DOHH2 (cell line): ENCODE results near the gene KIF13A.
"Not testable (repeated sequence)": the region's sequence is repeated elsewhere in the genome, so short reads cannot be mapped to it uniquely, and the experiment has no call there.

Source experiments
- H3F3A ChIP-seq: fragments of 200-600 bp; sonication (generic), shearing (Covaris generic); 2 replicates; pipeline ENCODE4 v1.6.0; 2016; ENCODE audit warnings: antibody characterized with exemption, mild to moderate bottlenecking; ENCODE audit not compliant: control insufficient read depth, insufficient read depth
- H3K27ac ChIP-seq: fragments of 200-600 bp; sonication (generic); 2 replicates; pipeline ENCODE4 v1.5.1; 2014; ENCODE audit warnings: low read depth, mild to moderate bottlenecking, low read length, moderate library complexity
- H3K27me3 ChIP-seq: fragments of 200-600 bp; sonication (generic); 2 replicates; pipeline ENCODE4 v1.6.1; 2014; ENCODE audit warnings: mild to moderate bottlenecking, low read length, mixed read lengths; ENCODE audit not compliant: control insufficient read depth
- H3K36me3 ChIP-seq: fragments of 200-600 bp; sonication (generic); 2 replicates; pipeline ENCODE4 v1.6.1; 2014; ENCODE audit warnings: mild to moderate bottlenecking, low read length, moderate library complexity, mixed read lengths; ENCODE audit not compliant: control insufficient read depth
- H3K4me1 ChIP-seq: fragments of 200-600 bp; sonication (generic); 2 replicates; pipeline ENCODE4 v1.6.1; 2014; ENCODE audit warnings: mild to moderate bottlenecking, low read length, mixed read lengths; ENCODE audit not compliant: control insufficient read depth
- H3K4me2 ChIP-seq: fragments of 200-600 bp; sonication (generic); 2 replicates; pipeline ENCODE4 v1.6.0; 2014; ENCODE audit warnings: mild to moderate bottlenecking, low read length, moderate library complexity
- H3K4me3 ChIP-seq: fragments of 200-600 bp; sonication (generic); 2 replicates; pipeline ENCODE4 v1.5.1; 2014; ENCODE audit warnings: mild to moderate bottlenecking, low read length, mixed read lengths
- H3K79me2 ChIP-seq: fragments of 200-600 bp; sonication (generic); 2 replicates; pipeline ENCODE4 v1.6.1; 2014; ENCODE audit warnings: mild to moderate bottlenecking, low read length, mixed read lengths; ENCODE audit not compliant: control insufficient read depth
- H3K9me2 ChIP-seq: fragments of 200-600 bp; sonication (generic); replicated peaks from 2 replicates; pipeline ENCODE4 v1.6.1; 2014; ENCODE audit warnings: mild to moderate bottlenecking, low read length, mixed read lengths; ENCODE audit not compliant: control insufficient read depth
- H3K9me3 ChIP-seq: fragments of 200-600 bp; sonication (generic); 2 replicates; pipeline ENCODE4 v1.6.1; 2014; ENCODE audit warnings: antibody characterized with exemption, low read length, mixed read lengths; ENCODE audit not compliant: control insufficient read depth, insufficient read depth
- H4K20me1 ChIP-seq: fragments of 200-600 bp; sonication (generic); 2 replicates; pipeline ENCODE4 v1.6.0; 2014; ENCODE audit warnings: low read depth, mild to moderate bottlenecking, antibody characterized with exemption, low read length, moderate library complexity; ENCODE audit not compliant: control insufficient read depth, insufficient read depth
- CTCF ChIP-seq: fragments of 200-600 bp; sonication (generic); IDR thresholded peaks from one replicate; pipeline ENCODE4 v1.5.1; 2014; ENCODE audit warnings: antibody characterized with exemption, mild to moderate bottlenecking, low read depth, low read length; ENCODE audit not compliant: poor library complexity, severe bottlenecking
- EZH2phosphoT487 ChIP-seq: fragments of 200-600 bp; sonication (generic); IDR thresholded peaks from 2 replicates; pipeline ENCODE4 v1.6.1; 2017; ENCODE audit warnings: borderline replicate concordance, mild to moderate bottlenecking, antibody characterized with exemption, low read length, moderate library complexity, mixed read lengths

Gene KIF13A

GRCh38 chr6:17737704-17738252, 249.7 kb downstream of the KIF13A start:
- Histone ChIP-seq H3K27me3 (0 out of 2 replicates have a peak, but pooled peaks cover 2% of the 10 kb centered on the region), H3K9me3 (0 out of 2 replicates have a peak, but pooled peaks cover 3% of the 10 kb centered on the region)
- TF ChIP-seq EZH2phosphoT487 (no peak), CTCF (no peak)

GRCh38 chr6:17735311-17735710, 252.1 kb downstream of the KIF13A start:
- not testable (repeated sequence) for H3K36me3 ChIP-seq

More at GRCh38 chr6:17737704-17738252, 249.7 kb downstream of the KIF13A start:
- H3K4me3 ChIP-seq: no peak overlapping the region
- no peak overlapping the region for H3K27ac ChIP-seq
- H3K4me2 ChIP-seq: no peak overlapping the region
- no peaks in the 10 kb centered on the region for H3K36me3 ChIP-seq
- no peaks in the 10 kb centered on the region for H3K4me1 ChIP-seq
- no peaks in the 10 kb centered on the region for H3F3A ChIP-seq
- H3K79me2 ChIP-seq: no peaks in the 10 kb centered on the region
- no peaks in the 10 kb centered on the region for H3K9me2 ChIP-seq
- H4K20me1 ChIP-seq: no peaks in the 10 kb centered on the region

GRCh38 chr6:17730078-17730704, 257.2 kb downstream of the KIF13A start:
- Histone ChIP-seq H3K27me3 (no peaks in the 10 kb centered on the region), H3K36me3 (no peaks in the 10 kb centered on the region), H3K9me3 (0 out of 2 replicates have a peak, but pooled peaks cover 3% of the 10 kb centered on the region), H3K4me2 (no peak overlapping the region), H3F3A (no peaks in the 10 kb centered on the region), H3K4me1 (no peaks in the 10 kb centered on the region), H4K20me1 (no peaks in the 10 kb centered on the region), H3K9me2 (no peaks in the 10 kb centered on the region), H3K4me3 (no peak overlapping the region), H3K79me2 (no peaks in the 10 kb centered on the region), H3K27ac (no peak overlapping the region)
- TF ChIP-seq CTCF (no peak), EZH2phosphoT487 (no peak)

More at GRCh38 chr6:17735311-17735710, 252.1 kb downstream of the KIF13A start:
- not testable (repeated sequence) for H4K20me1 ChIP-seq, H3K9me3 ChIP-seq, H3F3A ChIP-seq, H3K4me2 ChIP-seq, H3K4me3 ChIP-seq, H3K27ac ChIP-seq, H3K79me2 ChIP-seq, H3K4me1 ChIP-seq, H3K9me2 ChIP-seq, H3K27me3 ChIP-seq

- TF ChIP-seq EZH2phosphoT487: no peak
- no peak for TF ChIP-seq CTCF
- Histone ChIP-seq H3K9me2 (no peaks in the 10 kb centered on the region), H3K4me1 (no peaks in the 10 kb centered on the region), H3K27ac (no peak overlapping the region), H3K4me2 (no peak overlapping the region), H3K9me3 (0 out of 2 replicates have a peak, but pooled peaks cover 3% of the 10 kb centered on the region), H3K79me2 (no peaks in the 10 kb centered on the region), H3K4me3 (no peak overlapping the region), H3K36me3 (no peaks in the 10 kb centered on the region), H4K20me1 (no peaks in the 10 kb centered on the region), H3K27me3 (no peaks in the 10 kb centered on the region), H3F3A (no peaks in the 10 kb centered on the region)
These were observed 258.0 kb downstream of the KIF13A start for GRCh38 chr6:17729223-17730077.
